SJSA1 (cell line): Measurements from ENCODE around the gene SETBP1. TPM values are rescaled to one million over a fixed set of nuclear protein-coding genes. Genes with fewer than 3 reads are reported as not detected.

Experiments used
- DNase-seq, 2 experiments: peaks; one replicate each; pipeline ENCODE4 v3.0.0-alpha.2; 2015 to 2020; ENCODE audit warnings: low spot score in 2 of 2, low read depth in 1 of 2
- H3K27ac ChIP-seq: fragments of 250-450 bp; sonication (Bioruptor Pico); 2 replicates; pipeline ENCODE4 v1.5.1; 2020; ENCODE audit warnings: mild to moderate bottlenecking, moderate library complexity
- H3K27me3 ChIP-seq: fragments of 250-450 bp; sonication (Bioruptor Pico); replicated peaks from 2 replicates; pipeline ENCODE4 v1.5.1; 2020; ENCODE audit warnings: mild to moderate bottlenecking, moderate library complexity
- H3K36me3 ChIP-seq: fragments of 250-450 bp; sonication (Bioruptor Pico); 2 replicates; pipeline ENCODE4 v1.5.1; 2020; ENCODE audit warnings: mild to moderate bottlenecking
- H3K4me1 ChIP-seq: fragments of 250-450 bp; sonication (Bioruptor Pico); replicated peaks from 2 replicates; pipeline ENCODE4 v1.6.1; 2021; ENCODE audit warnings: mild to moderate bottlenecking
- H3K4me3 ChIP-seq: fragments of 250-450 bp; sonication (Bioruptor Pico); 2 replicates; pipeline ENCODE4 v1.5.1; 2020; ENCODE audit warnings: mild to moderate bottlenecking
- H3K9me3 ChIP-seq: fragments of 250-450 bp; sonication (Bioruptor Pico); replicated peaks from 2 replicates; pipeline ENCODE4 v1.5.1; 2020; ENCODE audit warnings: mild to moderate bottlenecking
- total RNA-seq: library from RNA; depleted of rRNA; stranded (reverse); fragments of >200 nt; shearing (Covaris generic); gene quantifications from 2 replicates; pipeline ENCODE4 v1.2.3, GENCODE V29; 2014

The SETBP1 gene
- total RNA-seq, 1 experiment from 2014 or later, result 9.9 TPM

- Histone ChIP-seq H3K36me3 (no peaks in the 10 kb centered on the region), H3K4me1 (peaks cover 10% of the 10 kb centered on the region), H3K27me3 (no peaks in the 10 kb centered on the region), H3K9me3 (no peaks in the 10 kb centered on the region), H3K4me3 (no peak overlapping the region), H3K27ac (no peak overlapping the region)
- no peak for DNase-seq
These were observed 376.2 kb downstream of the SETBP1 start for GRCh38 chr18:45056926-45057325.

- Histone ChIP-seq H3K36me3 (no peaks in the 10 kb centered on the region), H3K27ac (no peak overlapping the region), H3K9me3 (no peaks in the 10 kb centered on the region), H3K4me3 (no peak overlapping the region), H3K4me1 (peaks cover 9% of the 10 kb centered on the region), H3K27me3 (no peaks in the 10 kb centered on the region)
- no peak for DNase-seq
These were observed 377.4 kb downstream of the SETBP1 start for GRCh38 chr18:45057955-45058600.

- Histone ChIP-seq H3K4me1 (peaks cover 9% of the 10 kb centered on the region), H3K9me3 (no peaks in the 10 kb centered on the region), H3K27me3 (no peaks in the 10 kb centered on the region), H3K36me3 (no peaks in the 10 kb centered on the region), H3K4me3 (no peak overlapping the region), H3K27ac (no peak overlapping the region)
- peak in 1 of 2 experiments; percentile 51 for DNase-seq
These were observed 379.0 kb downstream of the SETBP1 start for GRCh38 chr18:45059695-45060094.

DNA sequence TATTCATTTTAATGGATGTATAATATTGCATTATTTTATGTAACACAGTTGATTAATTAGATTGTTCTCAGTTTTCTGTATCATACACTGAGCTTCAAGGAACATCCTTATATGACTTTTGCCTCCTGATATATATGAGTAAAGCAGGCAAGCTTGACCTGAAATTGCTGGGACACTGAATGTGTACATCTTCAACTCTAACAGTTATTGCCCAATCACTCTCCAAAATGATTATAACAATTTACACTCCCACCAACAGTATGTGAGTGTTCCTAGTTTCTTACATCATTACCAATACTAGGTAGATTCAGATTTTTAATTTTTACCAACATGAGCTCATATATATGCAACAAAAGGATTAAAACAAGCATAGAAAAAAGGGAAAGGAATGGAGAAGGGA is 379.4 kb downstream of the SETBP1 start:
- no peak for DNase-seq
- H3K9me3 ChIP-seq, result no peaks in the 10 kb centered on the region

DNA sequence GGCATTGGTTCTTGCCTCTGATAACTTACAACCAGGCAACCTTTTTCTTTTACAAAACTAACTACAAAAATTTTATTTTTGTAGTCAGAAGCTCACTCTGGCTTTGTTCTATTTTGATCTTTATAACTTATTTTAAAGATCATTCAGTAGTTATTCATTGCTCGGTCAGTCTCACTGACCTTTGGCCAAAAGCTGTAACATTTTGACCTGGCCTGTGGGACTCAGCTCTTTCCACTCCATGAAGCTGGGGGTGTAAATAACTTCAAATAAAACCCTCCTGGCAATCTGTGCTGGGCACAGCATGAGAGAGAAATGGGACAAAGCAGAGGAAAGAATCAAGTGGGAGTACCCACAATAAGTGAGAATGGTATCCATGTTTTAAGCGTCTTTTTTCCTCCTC is 380.7 kb downstream of the SETBP1 start:
- H3K9me3 ChIP-seq, result no peaks in the 10 kb centered on the region
- no peak for DNase-seq
- H3K27ac ChIP-seq, result no peak overlapping the region
- no peaks in the 10 kb centered on the region; the same call in 1 of the 2 replicates for H3K36me3 ChIP-seq
- H3K4me1 ChIP-seq, result peaks cover 9% of the 10 kb centered on the region
- H3K4me3 ChIP-seq, result no peak overlapping the region
- no peaks in the 10 kb centered on the region for H3K27me3 ChIP-seq

More for the DNA sequence above, 379.4 kb downstream of the SETBP1 start:
- Histone ChIP-seq H3K27ac (no peak overlapping the region), H3K27me3 (no peaks in the 10 kb centered on the region), H3K4me1 (peaks cover 9% of the 10 kb centered on the region), H3K4me3 (no peak overlapping the region), H3K36me3 (no peaks in the 10 kb centered on the region)

- Histone ChIP-seq H3K4me1 (peaks cover 9% of the 10 kb centered on the region), H3K27ac (no peak overlapping the region), H3K27me3 (no peaks in the 10 kb centered on the region), H3K4me3 (no peak overlapping the region), H3K36me3 (no peaks in the 10 kb centered on the region; the same call in 1 of the 2 replicates), H3K9me3 (no peaks in the 10 kb centered on the region)
- no peak for DNase-seq
These were observed 382.8 kb downstream of the SETBP1 start for GRCh38 chr18:45063246-45064038.

DNA sequence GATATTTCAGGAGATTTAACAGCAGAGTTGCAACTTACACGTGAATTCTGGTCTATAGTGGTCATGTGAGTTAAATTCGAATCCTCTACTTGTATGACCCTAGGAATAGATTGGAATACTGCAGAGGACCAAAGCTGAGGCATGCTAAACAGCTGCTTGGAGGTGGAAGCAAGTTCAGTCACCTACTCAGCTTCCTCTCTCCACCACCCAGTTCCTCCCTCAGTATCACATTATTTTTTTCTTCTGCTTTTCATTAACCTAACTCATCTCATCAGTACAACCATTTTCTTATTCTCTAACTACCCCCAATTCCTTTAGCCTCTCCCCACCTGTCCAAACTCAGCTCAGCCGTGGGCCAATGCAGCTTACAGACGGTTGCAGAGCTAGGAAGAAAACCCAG is 385.5 kb downstream of the SETBP1 start:
- Histone ChIP-seq H3K9me3 (no peaks in the 10 kb centered on the region), H3K36me3 (no peaks in the 10 kb centered on the region; the same call in 1 of the 2 replicates), H3K27ac (no peak overlapping the region), H3K4me3 (no peak overlapping the region), H3K27me3 (no peaks in the 10 kb centered on the region), H3K4me1 (no peaks in the 10 kb centered on the region)
- DNase-seq, result no peak

GRCh38 chr18:45066886-45067285 is 386.2 kb downstream of the SETBP1 start:
- Histone ChIP-seq H3K36me3 (no peaks in the 10 kb centered on the region; the same call in 1 of the 2 replicates), H3K27me3 (no peaks in the 10 kb centered on the region), H3K4me1 (no peaks in the 10 kb centered on the region), H3K4me3 (no peak overlapping the region), H3K27ac (no peak overlapping the region), H3K9me3 (no peaks in the 10 kb centered on the region)
- no peak for DNase-seq

- Histone ChIP-seq H3K27ac (no peak overlapping the region), H3K9me3 (no peaks in the 10 kb centered on the region), H3K27me3 (no peaks in the 10 kb centered on the region), H3K4me3 (no peak overlapping the region), H3K36me3 (no peaks in the 10 kb centered on the region; the same call in 1 of the 2 replicates), H3K4me1 (no peaks in the 10 kb centered on the region)
- no peak for DNase-seq
These were observed 387.9 kb downstream of the SETBP1 start for GRCh38 chr18:45068400-45069094.

DNA sequence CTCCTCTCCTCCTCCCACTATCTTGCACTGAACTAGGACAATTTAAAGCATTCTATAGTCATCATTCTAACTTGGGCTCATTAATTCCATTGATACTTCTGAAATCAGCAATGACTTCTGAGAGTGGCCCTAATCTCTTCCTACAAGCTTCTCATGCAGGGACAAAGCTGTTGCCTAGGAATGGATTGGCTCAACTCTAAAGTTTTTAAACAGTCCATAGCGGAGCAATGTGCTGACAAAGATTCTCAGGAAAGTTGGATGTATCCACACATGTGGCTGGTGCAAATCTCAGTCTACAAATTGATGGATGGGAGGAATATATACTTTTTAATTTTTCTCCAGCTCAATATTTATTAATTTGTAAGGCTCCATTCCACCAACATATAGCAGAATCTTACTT is 388.9 kb downstream of the SETBP1 start:
- Histone ChIP-seq H3K36me3 (no peaks in the 10 kb centered on the region; the same call in 1 of the 2 replicates), H3K9me3 (no peaks in the 10 kb centered on the region), H3K27me3 (no peaks in the 10 kb centered on the region), H3K4me1 (no peaks in the 10 kb centered on the region), H3K4me3 (no peak overlapping the region), H3K27ac (no peak overlapping the region)
- no peak for DNase-seq

DNA sequence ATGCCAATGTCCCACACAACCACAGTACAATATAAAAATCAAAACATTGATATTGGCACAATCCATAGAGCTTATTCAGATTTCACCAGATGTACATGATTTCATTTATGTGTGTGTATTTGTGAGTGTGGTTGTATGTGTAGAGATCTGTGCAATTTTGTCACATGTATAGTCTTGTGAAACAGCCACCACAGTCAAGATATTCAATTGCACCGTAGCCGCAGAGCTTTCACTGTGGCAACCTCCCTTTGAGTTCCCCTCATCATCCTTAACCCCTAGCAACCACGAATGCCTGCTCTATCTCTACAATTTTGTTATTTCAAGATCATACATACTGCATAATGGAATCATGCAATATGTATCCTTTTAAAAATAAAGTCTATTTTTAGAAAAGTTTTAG is 391.3 kb downstream of the SETBP1 start:
- no peak overlapping the region for H3K4me3 ChIP-seq
- H3K27me3 ChIP-seq, result no peaks in the 10 kb centered on the region
- H3K27ac ChIP-seq, result no peak overlapping the region
- no peak for DNase-seq
- no peaks in the 10 kb centered on the region for H3K36me3 ChIP-seq
- H3K4me1 ChIP-seq, result no peaks in the 10 kb centered on the region
- H3K9me3 ChIP-seq, result no peaks in the 10 kb centered on the region

- Histone ChIP-seq H3K9me3 (no peaks in the 10 kb centered on the region), H3K36me3 (no peaks in the 10 kb centered on the region), H3K27ac (no peak overlapping the region), H3K4me1 (no peaks in the 10 kb centered on the region), H3K4me3 (no peak overlapping the region), H3K27me3 (no peaks in the 10 kb centered on the region)
- DNase-seq, result no peak
These were observed 392.9 kb downstream of the SETBP1 start for GRCh38 chr18:45073556-45073955.

DNA sequence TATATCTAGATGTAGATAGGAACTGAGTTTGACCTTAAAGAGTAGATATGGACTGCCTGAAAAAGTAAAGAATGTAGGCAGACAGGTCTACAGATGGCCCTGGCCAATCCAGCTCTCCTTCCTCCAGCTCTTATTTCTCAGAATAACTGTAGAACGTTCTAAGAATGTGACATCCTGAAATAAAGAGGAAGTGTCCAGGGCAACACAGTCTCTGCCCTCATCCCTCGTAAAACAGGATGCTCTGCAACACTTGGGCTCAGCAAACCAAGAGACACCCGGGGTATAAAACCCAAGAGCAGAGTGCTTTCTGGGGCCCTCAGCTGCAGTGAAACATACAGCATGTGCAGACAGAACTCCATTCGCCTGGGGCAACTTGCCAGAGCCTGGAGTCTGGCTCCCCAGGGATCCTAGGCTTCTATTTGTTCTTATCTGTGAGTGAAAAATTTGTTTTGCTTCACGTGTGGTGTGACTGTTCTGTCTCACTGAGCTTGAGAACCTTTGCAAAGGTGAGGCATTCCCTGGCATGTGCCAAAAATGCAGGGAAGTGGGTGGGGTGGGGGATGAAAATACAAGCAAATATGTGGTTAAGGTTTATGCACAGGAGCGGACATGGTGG is 401.0 kb downstream of the SETBP1 start:
- no peak overlapping the region for H3K27ac ChIP-seq
- no peaks in the 10 kb centered on the region for H3K9me3 ChIP-seq
- no peak for DNase-seq
- no peaks in the 10 kb centered on the region for H3K27me3 ChIP-seq
- no peaks in the 10 kb centered on the region for H3K4me1 ChIP-seq
- H3K36me3 ChIP-seq, result no peaks in the 10 kb centered on the region
- no peak overlapping the region for H3K4me3 ChIP-seq
